Measurements from ENCODE around the gene GLI3.

GLI3 gene

DNA sequence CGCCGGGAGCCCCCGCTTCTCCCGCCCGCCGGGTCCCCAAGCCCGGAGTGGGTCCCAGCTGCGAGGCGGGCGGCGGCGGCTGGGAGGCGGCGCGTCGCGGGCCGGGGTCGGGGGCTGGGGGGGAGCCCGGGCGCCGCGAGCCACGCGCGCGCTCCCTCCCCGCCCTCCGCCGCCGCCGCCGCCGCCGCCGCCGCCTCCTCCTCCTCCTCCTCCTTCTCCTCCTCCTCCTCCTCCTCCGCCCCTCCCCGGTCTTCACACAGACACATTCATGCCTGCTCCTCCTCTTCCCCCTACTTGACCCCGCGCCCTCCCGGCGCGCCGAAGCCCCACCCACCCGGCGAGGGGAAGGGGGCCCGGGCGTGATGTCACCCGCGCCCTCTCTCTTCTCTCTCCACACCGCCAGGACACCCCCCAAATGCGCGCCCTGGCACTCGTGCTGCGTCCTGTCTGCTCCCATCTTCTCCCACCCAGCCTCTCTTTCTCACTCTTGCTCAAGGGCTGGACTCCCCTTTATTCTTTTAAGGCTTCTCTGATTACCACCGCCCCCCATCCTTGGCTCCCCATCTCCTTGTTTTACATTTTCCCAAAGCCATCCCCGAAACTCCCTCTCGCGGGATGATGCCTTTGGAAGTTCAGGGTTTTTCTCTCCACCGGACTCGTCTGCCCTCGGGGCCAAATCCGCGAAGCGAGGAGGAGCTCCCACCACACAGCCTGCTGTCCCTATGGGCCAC lies 967 bp upstream of the GLI3 start (continued):
- TF ChIP-seq, protein P1, sequence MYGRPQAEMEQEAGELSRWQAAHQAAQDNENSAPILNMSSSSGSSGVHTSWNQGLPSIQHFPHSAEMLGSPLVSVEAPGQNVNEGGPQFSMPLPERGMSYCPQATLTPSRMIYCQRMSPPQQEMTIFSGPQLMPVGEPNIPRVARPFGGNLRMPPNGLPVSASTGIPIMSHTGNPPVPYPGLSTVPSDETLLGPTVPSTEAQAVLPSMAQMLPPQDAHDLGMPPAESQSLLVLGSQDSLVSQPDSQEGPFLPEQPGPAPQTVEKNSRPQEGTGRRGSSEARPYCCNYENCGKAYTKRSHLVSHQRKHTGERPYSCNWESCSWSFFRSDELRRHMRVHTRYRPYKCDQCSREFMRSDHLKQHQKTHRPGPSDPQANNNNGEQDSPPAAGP (tag by site-specific recombination; IDR thresholded peaks at IDR 0.05), result peak; percentile 74
- TF ChIP-seq, protein P2, sequence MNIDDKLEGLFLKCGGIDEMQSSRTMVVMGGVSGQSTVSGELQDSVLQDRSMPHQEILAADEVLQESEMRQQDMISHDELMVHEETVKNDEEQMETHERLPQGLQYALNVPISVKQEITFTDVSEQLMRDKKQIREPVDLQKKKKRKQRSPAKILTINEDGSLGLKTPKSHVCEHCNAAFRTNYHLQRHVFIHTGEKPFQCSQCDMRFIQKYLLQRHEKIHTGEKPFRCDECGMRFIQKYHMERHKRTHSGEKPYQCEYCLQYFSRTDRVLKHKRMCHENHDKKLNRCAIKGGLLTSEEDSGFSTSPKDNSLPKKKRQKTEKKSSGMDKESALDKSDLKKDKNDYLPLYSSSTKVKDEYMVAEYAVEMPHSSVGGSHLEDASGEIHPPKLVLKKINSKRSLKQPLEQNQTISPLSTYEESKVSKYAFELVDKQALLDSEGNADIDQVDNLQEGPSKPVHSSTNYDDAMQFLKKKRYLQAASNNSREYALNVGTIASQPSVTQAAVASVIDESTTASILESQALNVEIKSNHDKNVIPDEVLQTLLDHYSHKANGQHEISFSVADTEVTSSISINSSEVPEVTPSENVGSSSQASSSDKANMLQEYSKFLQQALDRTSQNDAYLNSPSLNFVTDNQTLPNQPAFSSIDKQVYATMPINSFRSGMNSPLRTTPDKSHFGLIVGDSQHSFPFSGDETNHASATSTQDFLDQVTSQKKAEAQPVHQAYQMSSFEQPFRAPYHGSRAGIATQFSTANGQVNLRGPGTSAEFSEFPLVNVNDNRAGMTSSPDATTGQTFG (tag by site-specific recombination; IDR thresholded peaks at IDR 0.05; ENCODE audit: borderline replicate concordance), result no peak
- no peak for TF ChIP-seq ZNF658 (tag by site-specific recombination; IDR thresholded peaks at IDR 0.05)
- TF ChIP-seq ZNF621 (tag by site-specific recombination; IDR thresholded peaks at IDR 0.05), result no peak
- TF ChIP-seq ZNF548 (tag by site-specific recombination; IDR thresholded peaks at IDR 0.05), result no peak

DNA sequence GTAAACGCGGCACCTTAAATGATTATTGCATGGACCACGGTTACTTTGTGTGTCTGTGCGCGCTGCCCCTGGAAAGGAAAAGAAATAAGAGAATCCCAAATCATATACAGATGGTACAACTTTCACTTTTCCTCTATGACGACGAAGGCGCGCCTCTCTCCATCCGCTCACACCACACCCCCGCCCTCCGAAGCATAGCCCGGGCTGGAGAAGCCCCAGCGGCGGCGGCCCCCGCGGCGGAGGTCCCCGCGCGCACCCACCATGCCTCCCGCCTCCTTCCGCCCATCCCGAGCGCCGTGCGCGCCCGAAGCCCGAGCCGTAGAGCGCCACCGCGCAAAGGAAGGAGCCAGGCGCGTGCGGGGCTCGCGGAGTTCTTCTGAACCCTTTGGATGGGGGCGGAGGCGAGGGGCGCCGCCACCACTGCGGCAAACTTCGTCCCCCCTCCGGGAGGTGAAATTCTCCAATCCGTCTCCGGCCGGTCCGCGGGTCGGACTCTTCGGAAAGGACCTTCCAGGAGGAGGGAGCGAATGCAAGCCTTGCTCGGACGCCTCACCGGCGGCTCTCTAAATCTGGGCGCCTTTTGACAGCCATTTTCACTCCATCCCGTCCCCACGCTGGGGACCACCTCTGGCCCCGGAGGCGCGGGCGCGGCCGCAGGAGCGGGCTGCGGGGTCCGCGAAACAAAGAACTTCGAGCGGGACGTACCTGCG lies 588 bp downstream of the GLI3 start:
- H3K4me1 ChIP-seq (ENCODE audit: control insufficient read depth, insufficient read depth, low read length), result peaks cover 59% of the 10 kb centered on the region
- ChIA-PET CTCF (no interaction called here), POLR2A (no interaction called here)
- H3K36me3 ChIP-seq (ENCODE audit: control insufficient read depth in 2 of 2, insufficient read depth in 1 of 2, low read length in 2 of 2), result no peaks in the 10 kb centered on the region
- H3K27ac ChIP-seq (ENCODE audit: extremely low read depth, low read depth, low read length), result peak overlapping the region; percentile 96
- no peaks in the 10 kb centered on the region for H3K9me3 ChIP-seq (ENCODE audit: control insufficient read depth, insufficient read depth, low read depth, low read length)
- peak overlapping the region; percentile 74 for H3K4me3 ChIP-seq (ENCODE audit: low read depth, low read length)
- no peak for TF ChIP-seq ZBTB1 (tag by site-specific recombination; IDR thresholded peaks at IDR 0.05)
- TF ChIP-seq, protein P3, sequence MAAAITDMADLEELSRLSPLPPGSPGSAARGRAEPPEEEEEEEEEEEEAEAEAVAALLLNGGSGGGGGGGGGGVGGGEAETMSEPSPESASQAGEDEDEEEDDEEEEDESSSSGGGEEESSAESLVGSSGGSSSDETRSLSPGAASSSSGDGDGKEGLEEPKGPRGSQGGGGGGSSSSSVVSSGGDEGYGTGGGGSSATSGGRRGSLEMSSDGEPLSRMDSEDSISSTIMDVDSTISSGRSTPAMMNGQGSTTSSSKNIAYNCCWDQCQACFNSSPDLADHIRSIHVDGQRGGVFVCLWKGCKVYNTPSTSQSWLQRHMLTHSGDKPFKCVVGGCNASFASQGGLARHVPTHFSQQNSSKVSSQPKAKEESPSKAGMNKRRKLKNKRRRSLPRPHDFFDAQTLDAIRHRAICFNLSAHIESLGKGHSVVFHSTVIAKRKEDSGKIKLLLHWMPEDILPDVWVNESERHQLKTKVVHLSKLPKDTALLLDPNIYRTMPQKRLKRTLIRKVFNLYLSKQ (tag by site-specific recombination; IDR thresholded peaks at IDR 0.05; ENCODE audit: borderline replicate concordance), result no peak
- no peak for TF ChIP-seq SETDB1 (IDR thresholded peaks at IDR 0.05; ENCODE audit: insufficient read length, low read length)
- TF ChIP-seq, protein P4, sequence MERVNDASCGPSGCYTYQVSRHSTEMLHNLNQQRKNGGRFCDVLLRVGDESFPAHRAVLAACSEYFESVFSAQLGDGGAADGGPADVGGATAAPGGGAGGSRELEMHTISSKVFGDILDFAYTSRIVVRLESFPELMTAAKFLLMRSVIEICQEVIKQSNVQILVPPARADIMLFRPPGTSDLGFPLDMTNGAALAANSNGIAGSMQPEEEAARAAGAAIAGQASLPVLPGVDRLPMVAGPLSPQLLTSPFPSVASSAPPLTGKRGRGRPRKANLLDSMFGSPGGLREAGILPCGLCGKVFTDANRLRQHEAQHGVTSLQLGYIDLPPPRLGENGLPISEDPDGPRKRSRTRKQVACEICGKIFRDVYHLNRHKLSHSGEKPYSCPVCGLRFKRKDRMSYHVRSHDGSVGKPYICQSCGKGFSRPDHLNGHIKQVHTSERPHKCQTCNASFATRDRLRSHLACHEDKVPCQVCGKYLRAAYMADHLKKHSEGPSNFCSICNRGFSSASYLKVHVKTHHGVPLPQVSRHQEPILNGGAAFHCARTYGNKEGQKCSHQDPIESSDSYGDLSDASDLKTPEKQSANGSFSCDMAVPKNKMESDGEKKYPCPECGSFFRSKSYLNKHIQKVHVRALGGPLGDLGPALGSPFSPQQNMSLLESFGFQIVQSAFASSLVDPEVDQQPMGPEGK (tag by site-specific recombination; IDR thresholded peaks at IDR 0.05), result peak; percentile 77
- peak; percentile 15; the same call in 1 of the 2 replicates for TF ChIP-seq ZNF843 (tag by site-specific recombination; IDR thresholded peaks at IDR 0.05)
- TF ChIP-seq, protein P5, sequence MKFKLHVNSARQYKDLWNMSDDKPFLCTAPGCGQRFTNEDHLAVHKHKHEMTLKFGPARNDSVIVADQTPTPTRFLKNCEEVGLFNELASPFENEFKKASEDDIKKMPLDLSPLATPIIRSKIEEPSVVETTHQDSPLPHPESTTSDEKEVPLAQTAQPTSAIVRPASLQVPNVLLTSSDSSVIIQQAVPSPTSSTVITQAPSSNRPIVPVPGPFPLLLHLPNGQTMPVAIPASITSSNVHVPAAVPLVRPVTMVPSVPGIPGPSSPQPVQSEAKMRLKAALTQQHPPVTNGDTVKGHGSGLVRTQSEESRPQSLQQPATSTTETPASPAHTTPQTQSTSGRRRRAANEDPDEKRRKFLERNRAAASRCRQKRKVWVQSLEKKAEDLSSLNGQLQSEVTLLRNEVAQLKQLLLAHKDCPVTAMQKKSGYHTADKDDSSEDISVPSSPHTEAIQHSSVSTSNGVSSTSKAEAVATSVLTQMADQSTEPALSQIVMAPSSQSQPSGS (tag by site-specific recombination; IDR thresholded peaks at IDR 0.05; ENCODE audit: low read depth), result no peak
- TF ChIP-seq ZFHX2 (tag by site-specific recombination; conservative IDR thresholded peaks at IDR 0.05), result peak; percentile 90
- no peak for TF ChIP-seq ZNF292 (tag by site-specific recombination; IDR thresholded peaks at IDR 0.05; ENCODE audit: borderline replicate concordance, low read depth)
- TF ChIP-seq ZNF600 (tag by site-specific recombination; IDR thresholded peaks at IDR 0.05), result peak; percentile 60
- TF ChIP-seq ZBTB48 (tag by site-specific recombination; IDR thresholded peaks at IDR 0.05), result no peak
- TF ChIP-seq, protein P6, sequence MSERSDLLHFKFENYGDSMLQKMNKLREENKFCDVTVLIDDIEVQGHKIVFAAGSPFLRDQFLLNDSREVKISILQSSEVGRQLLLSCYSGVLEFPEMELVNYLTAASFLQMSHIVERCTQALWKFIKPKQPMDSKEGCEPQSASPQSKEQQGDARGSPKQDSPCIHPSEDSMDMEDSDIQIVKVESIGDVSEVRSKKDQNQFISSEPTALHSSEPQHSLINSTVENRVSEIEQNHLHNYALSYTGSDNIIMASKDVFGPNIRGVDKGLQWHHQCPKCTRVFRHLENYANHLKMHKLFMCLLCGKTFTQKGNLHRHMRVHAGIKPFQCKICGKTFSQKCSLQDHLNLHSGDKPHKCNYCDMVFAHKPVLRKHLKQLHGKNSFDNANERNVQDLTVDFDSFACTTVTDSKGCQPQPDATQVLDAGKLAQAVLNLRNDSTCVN (tag by site-specific recombination; optimal IDR thresholded peaks at IDR 0.05), result peak; percentile 95
- no peak for TF ChIP-seq ZNF776 (tag by site-specific recombination; IDR thresholded peaks at IDR 0.05; ENCODE audit: borderline replicate concordance)
- TF ChIP-seq, protein P7, sequence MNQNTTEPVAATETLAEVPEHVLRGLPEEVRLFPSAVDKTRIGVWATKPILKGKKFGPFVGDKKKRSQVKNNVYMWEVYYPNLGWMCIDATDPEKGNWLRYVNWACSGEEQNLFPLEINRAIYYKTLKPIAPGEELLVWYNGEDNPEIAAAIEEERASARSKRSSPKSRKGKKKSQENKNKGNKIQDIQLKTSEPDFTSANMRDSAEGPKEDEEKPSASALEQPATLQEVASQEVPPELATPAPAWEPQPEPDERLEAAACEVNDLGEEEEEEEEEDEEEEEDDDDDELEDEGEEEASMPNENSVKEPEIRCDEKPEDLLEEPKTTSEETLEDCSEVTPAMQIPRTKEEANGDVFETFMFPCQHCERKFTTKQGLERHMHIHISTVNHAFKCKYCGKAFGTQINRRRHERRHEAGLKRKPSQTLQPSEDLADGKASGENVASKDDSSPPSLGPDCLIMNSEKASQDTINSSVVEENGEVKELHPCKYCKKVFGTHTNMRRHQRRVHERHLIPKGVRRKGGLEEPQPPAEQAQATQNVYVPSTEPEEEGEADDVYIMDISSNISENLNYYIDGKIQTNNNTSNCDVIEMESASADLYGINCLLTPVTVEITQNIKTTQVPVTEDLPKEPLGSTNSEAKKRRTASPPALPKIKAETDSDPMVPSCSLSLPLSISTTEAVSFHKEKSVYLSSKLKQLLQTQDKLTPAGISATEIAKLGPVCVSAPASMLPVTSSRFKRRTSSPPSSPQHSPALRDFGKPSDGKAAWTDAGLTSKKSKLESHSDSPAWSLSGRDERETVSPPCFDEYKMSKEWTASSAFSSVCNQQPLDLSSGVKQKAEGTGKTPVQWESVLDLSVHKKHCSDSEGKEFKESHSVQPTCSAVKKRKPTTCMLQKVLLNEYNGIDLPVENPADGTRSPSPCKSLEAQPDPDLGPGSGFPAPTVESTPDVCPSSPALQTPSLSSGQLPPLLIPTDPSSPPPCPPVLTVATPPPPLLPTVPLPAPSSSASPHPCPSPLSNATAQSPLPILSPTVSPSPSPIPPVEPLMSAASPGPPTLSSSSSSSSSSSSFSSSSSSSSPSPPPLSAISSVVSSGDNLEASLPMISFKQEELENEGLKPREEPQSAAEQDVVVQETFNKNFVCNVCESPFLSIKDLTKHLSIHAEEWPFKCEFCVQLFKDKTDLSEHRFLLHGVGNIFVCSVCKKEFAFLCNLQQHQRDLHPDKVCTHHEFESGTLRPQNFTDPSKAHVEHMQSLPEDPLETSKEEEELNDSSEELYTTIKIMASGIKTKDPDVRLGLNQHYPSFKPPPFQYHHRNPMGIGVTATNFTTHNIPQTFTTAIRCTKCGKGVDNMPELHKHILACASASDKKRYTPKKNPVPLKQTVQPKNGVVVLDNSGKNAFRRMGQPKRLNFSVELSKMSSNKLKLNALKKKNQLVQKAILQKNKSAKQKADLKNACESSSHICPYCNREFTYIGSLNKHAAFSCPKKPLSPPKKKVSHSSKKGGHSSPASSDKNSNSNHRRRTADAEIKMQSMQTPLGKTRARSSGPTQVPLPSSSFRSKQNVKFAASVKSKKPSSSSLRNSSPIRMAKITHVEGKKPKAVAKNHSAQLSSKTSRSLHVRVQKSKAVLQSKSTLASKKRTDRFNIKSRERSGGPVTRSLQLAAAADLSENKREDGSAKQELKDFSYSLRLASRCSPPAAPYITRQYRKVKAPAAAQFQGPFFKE (tag by site-specific recombination; IDR thresholded peaks at IDR 0.05; ENCODE audit: borderline replicate concordance), result no peak
